CD14-positive monocyte (primary cell): ENCODE data around the gene MGAT5. TPM values are rescaled to one million over a fixed set of nuclear protein-coding genes. Genes with fewer than 3 reads are reported as not detected.

ENCODE experiments used
- DNase-seq, 3 donors: peaks; one replicate each; pipeline ENCODE4 v3.0.0-alpha.2; 2011 to 2022
- H2AFZ ChIP-seq: 2 replicates; pipeline ENCODE4 v1.6.0; 2012; ENCODE audit warnings: mild to moderate bottlenecking, low read depth, low read length, inconsistent platforms; ENCODE audit not compliant: insufficient read depth, poor library complexity, severe bottlenecking
- H3K27ac ChIP-seq, 2 donors: 1 replicate in 1 of 2; 2 replicates in 1 of 2; pipeline ENCODE4 v1.5.1; 2012 to 2013; ENCODE audit warnings: low read length in 2 of 2, control low read depth in 1 of 2, inconsistent platforms in 1 of 2, low read depth in 1 of 2, mild to moderate bottlenecking in 1 of 2
- H3K27me3 ChIP-seq, 2 donors: one replicate each; pipeline versions ENCODE4 v1.6.0 to v1.6.1; 2011 to 2013; ENCODE audit warnings: low read length in 2 of 2; ENCODE audit not compliant: control insufficient read depth in 2 of 2, insufficient read depth in 2 of 2
- H3K36me3 ChIP-seq, 2 donors: replicated peaks in 1 of 2; 1 replicate in 1 of 2; 2 replicates in 1 of 2; pipeline versions ENCODE4 v1.5.1 to v1.6.1; 2012 to 2013; ENCODE audit warnings: low read length in 2 of 2, control low read depth in 1 of 2, inconsistent platforms in 1 of 2, mild to moderate bottlenecking in 1 of 2; ENCODE audit not compliant: insufficient read depth in 2 of 2, control insufficient read depth in 1 of 2
- H3K4me1 ChIP-seq, 2 donors: 1 replicate in 1 of 2; 2 replicates in 1 of 2; pipeline versions ENCODE4 v1.5.1 to v1.6.1; 2012 to 2013; ENCODE audit warnings: low read length in 2 of 2, control low read depth in 1 of 2, inconsistent platforms in 1 of 2, mild to moderate bottlenecking in 1 of 2, moderate library complexity in 1 of 2; ENCODE audit not compliant: insufficient read depth in 2 of 2, control insufficient read depth in 1 of 2
- H3K4me2 ChIP-seq: replicated peaks from 2 replicates; pipeline ENCODE3; 2012; ENCODE audit warnings: low read length, moderate library complexity, mild to moderate bottlenecking; ENCODE audit not compliant: poor library complexity, severe bottlenecking; ENCODE audit errors: extremely low read depth
- H3K4me3 ChIP-seq, 3 experiments: fragments of 200-600 bp in 1 of 3; sonication (generic) in 1 of 3; replicated peaks in 1 of 3; 1 replicate in 2 of 3; 2 replicates in 1 of 3; pipeline ENCODE4 v1.5.1; 2011 to 2013; ENCODE audit warnings: low read length in 3 of 3, mild to moderate bottlenecking in 3 of 3, control low read depth in 2 of 3, low read depth in 2 of 3, inconsistent platforms in 1 of 3, moderate library complexity in 1 of 3
- H3K79me2 ChIP-seq: 2 replicates; pipeline ENCODE4 v1.6.0; 2012; ENCODE audit warnings: mild to moderate bottlenecking, control low read depth, inconsistent platforms, low read length, moderate library complexity; ENCODE audit not compliant: insufficient read depth
- H3K9ac ChIP-seq: 2 replicates; pipeline ENCODE4 v1.6.0; 2017; ENCODE audit warnings: low read length, mild to moderate bottlenecking; ENCODE audit not compliant: insufficient read depth, poor library complexity, severe bottlenecking
- H3K9me3 ChIP-seq, 2 donors: replicated peaks in 1 of 2; 1 replicate in 1 of 2; 2 replicates in 1 of 2; pipeline versions ENCODE4 v1.5.1 to v1.6.1; 2012 to 2013; ENCODE audit warnings: low read length in 2 of 2, control low read depth in 1 of 2; ENCODE audit not compliant: control insufficient read depth in 1 of 2, insufficient read depth in 1 of 2
- H4K20me1 ChIP-seq: 2 replicates; pipeline ENCODE4 v1.6.0; 2012; ENCODE audit warnings: mild to moderate bottlenecking, low read length, control low read depth, moderate library complexity; ENCODE audit not compliant: insufficient read depth
- H3K27ac Mint-ChIP-seq, 7 donors: one replicate each; pipeline ENCODE4 v1.8.0; 2020; ENCODE audit warnings: mild to moderate bottlenecking in 7 of 7, mixed read lengths in 7 of 7, moderate library complexity in 6 of 7, inconsistent platforms in 2 of 7
- H3K27me3 Mint-ChIP-seq, 3 donors: one replicate each; pipeline ENCODE4 v1.8.0; 2021 to 2022; ENCODE audit warnings: low read depth in 3 of 3, mild to moderate bottlenecking in 3 of 3, mixed read lengths in 3 of 3, moderate library complexity in 3 of 3, inconsistent platforms in 1 of 3
- H3K36me3 Mint-ChIP-seq, 2 donors: one replicate each; pipeline ENCODE4 v1.8.0; 2020; ENCODE audit warnings: mixed read lengths in 2 of 2, inconsistent platforms in 1 of 2, mild to moderate bottlenecking in 1 of 2
- H3K4me1 Mint-ChIP-seq: one replicate; pipeline ENCODE4 v1.8.0; 2020; ENCODE audit warnings: mild to moderate bottlenecking, mixed read lengths
- H3K4me3 Mint-ChIP-seq, 2 donors: one replicate each; pipeline ENCODE4 v1.8.0; 2020; ENCODE audit warnings: mild to moderate bottlenecking in 2 of 2, mixed read lengths in 2 of 2, moderate library complexity in 1 of 2
- H3K9me3 Mint-ChIP-seq, 7 donors: one replicate each; pipeline ENCODE4 v1.8.0; 2020 to 2022; ENCODE audit warnings: mixed read lengths in 7 of 7, mild to moderate bottlenecking in 6 of 7, moderate library complexity in 6 of 7, inconsistent platforms in 2 of 7
- CTCF ChIP-seq: fragments of 200-600 bp; IDR thresholded peaks from one replicate; pipeline ENCODE4 v1.8.0; 2022; ENCODE audit warnings: antibody characterized with exemption, mild to moderate bottlenecking
- WGBS: methylation state at CpG from one replicate; pipeline ENCODE4 v1.1.5; 2013; ENCODE audit warnings: missing lambda C conversion rate; ENCODE audit not compliant: insufficient coverage; 5-methylcytosine and 5-hydroxymethylcytosine counted together
- intact Hi-C, 2 donors: fragments of 100-400 bp; cut with micrococcal nuclease; formaldehyde crosslinking; loops; one replicate each; pipeline versions ENCODE4 v1.15.0 to v1.15.1; 2023
- polyA plus RNA-seq, 3 donors: library from polyadenylated mRNA; depleted of rRNA in 1 of 3; unstranded in 2 of 3; stranded (reverse) in 1 of 3; fragments of 300-500 nt in 2 of 3; fragments of >200 nt in 1 of 3; fragmentation: Illumina TruSeq in 2 of 3; gene quantifications; 1 replicate in 2 of 3; 2 replicates in 1 of 3; pipeline ENCODE4 v1.2.3, GENCODE V29; 2012 to 2021

Gene MGAT5
- polyA plus RNA-seq, 3 donors, result 1.9 to 6.6 (median 2.4) TPM

- Histone ChIP-seq H4K20me1 (no peaks in the 10 kb centered on the region), H3K27ac (no peak overlapping the region), H3K4me1 (no peaks in the 10 kb centered on the region), H3K4me2 (no peak overlapping the region), H3K79me2 (no peaks in the 10 kb centered on the region), H2AFZ (no peak overlapping the region), H3K9ac (no peak overlapping the region), H3K9me3 (no peaks in the 10 kb centered on the region), H3K4me3 (no peak overlapping the region), H3K27me3 (no peaks in the 10 kb centered on the region), H3K36me3 (peaks cover 0 to 4% of the 10 kb centered on the region in 2 donors)
- intact Hi-C loops, result no loop called here
- Mint-ChIP-seq H3K36me3 (peaks cover 19 to 22% of the 10 kb centered on the region in 2 donors), H3K9me3 (no peaks in the 10 kb centered on the region), H3K27ac (no peak overlapping the region), H3K4me3 (no peak overlapping the region), H3K27me3 (peaks cover 0 to 1% (median 0%) of the 10 kb centered on the region in 3 donors), H3K4me1 (no peaks in the 10 kb centered on the region)
- WGBS, result no CpG with 5 or more reads among the region's 4 CpGs
- TF ChIP-seq CTCF, result no peak
- no peak for DNase-seq
Measured at GRCh38 chr2:134384131-134384530, 130.3 kb downstream of the MGAT5 start.

DNA sequence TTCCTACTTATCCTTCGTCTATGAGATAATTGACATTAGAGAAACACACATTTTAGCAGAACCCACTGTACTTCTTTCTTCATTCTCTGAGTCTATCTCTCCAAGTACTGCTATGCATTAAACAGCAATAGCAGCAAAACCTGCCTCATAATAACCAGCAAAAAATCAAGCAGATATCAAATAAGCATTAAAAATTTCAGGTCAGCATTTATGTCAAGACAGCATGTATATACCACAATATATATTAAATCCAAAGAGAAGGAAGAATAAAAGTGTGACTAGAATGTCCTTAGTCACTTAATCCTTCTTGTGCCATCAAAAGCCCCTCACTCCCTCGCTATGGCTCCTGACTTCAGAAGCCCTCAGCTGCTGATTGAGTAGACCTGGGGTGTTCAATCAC, 131.3 kb downstream of the MGAT5 start:
- H4K20me1 ChIP-seq, result no peaks in the 10 kb centered on the region
- H3K9me3 Mint-ChIP-seq, result no peaks in the 10 kb centered on the region
- H3K4me1 Mint-ChIP-seq, result no peaks in the 10 kb centered on the region
- no peak overlapping the region for H3K27ac ChIP-seq
- TF ChIP-seq CTCF, result no peak
- no peak overlapping the region for H3K4me3 ChIP-seq
- peaks cover 0 to 4% of the 10 kb centered on the region in 2 donors for H3K36me3 ChIP-seq
- no peaks in the 10 kb centered on the region for H3K27me3 ChIP-seq
- H2AFZ ChIP-seq, result no peak overlapping the region
- H3K9me3 ChIP-seq, result no peaks in the 10 kb centered on the region
- H3K27ac Mint-ChIP-seq, result no peak overlapping the region
- intact Hi-C loops, result no loop called here
- no peak overlapping the region for H3K4me2 ChIP-seq
- H3K36me3 Mint-ChIP-seq, result peaks cover 18 to 24% of the 10 kb centered on the region in 2 donors
- no peak overlapping the region for H3K4me3 Mint-ChIP-seq
- no peak for DNase-seq
- peaks cover 0 to 1% (median 0%) of the 10 kb centered on the region in 3 donors for H3K27me3 Mint-ChIP-seq
- no CpG with 5 or more reads among the region's 2 CpGs for WGBS
- H3K79me2 ChIP-seq, result no peaks in the 10 kb centered on the region
- no peak overlapping the region for H3K9ac ChIP-seq
- H3K4me1 ChIP-seq, result no peaks in the 10 kb centered on the region
